HepG2 (cell line): Measurements from ENCODE around the gene C14orf180. TPM values are rescaled to one million over a fixed set of nuclear protein-coding genes. Genes with fewer than 3 reads are reported as not detected.

ENCODE experiments used
- ATAC-seq: fragments of 200-7000 bp; cut with Tn5 transposase; 3 replicates; pipeline ENCODE4 v1.9.1; 2020; ENCODE audit warnings: mild to moderate bottlenecking, moderate library complexity
- BruUV-seq: library from RNA; stranded (reverse); fragments of 400-500 nt; replicated peaks from 2 replicates; lab custom pipeline; 2021; lab: Mats Ljungman, UMichigan
- CTCF ChIA-PET: fragments of 300-600 bp; formaldehyde crosslinking; extraction: SDS; loops from one replicate; lab custom pipeline; 2021; ENCODE audit warnings: low total read pairs, inconsistent platforms, low intra/inter-chr PET ratio; lab: Yijun Ruan, JAX
- POLR2A ChIA-PET: fragments of 350-600 bp; sonication (Branson Sonifier 250); formaldehyde crosslinking; loops from one replicate; lab custom pipeline; 2020; ENCODE audit warnings: antibody characterized with exemption, inconsistent platforms; lab: Yijun Ruan, JAX
- DNase-seq: peaks from one replicate; pipeline ENCODE4 v3.0.0-alpha.2; 2015; ENCODE audit warnings: low spot score
- FAIRE-seq: peaks from 3 replicates; lab custom pipeline; 2011; peaks lifted over from hg19 to GRCh38; lab: Jason Lieb, UNC
- H2AFZ ChIP-seq: one replicate; pipeline ENCODE4 v1.6.1; 2011; ENCODE audit warnings: low read length, inconsistent platforms
- H3K27ac ChIP-seq: fragments of 300-600 bp; 3 replicates; pipeline ENCODE4 v1.8.0; 2011; ENCODE audit warnings: mixed run types, mild to moderate bottlenecking, mixed read lengths, low read length, inconsistent platforms; ENCODE audit not compliant: insufficient read depth; ENCODE audit errors: extremely low read length
- H3K27me3 ChIP-seq, 2 experiments: fragments of 200-600 bp in 1 of 2; 2 replicates in 1 of 2; 3 replicates in 1 of 2; pipeline versions ENCODE4 v1.6.0 to v1.8.0; 2011; ENCODE audit warnings: low read length in 2 of 2, mild to moderate bottlenecking in 2 of 2, moderate library complexity in 2 of 2, inconsistent platforms in 1 of 2; ENCODE audit not compliant: insufficient read depth in 2 of 2, control insufficient read depth in 1 of 2
- H3K36me3 ChIP-seq, 2 experiments: fragments of 200-600 bp in 1 of 2; replicated peaks in 1 of 2; 2 replicates in 1 of 2; 3 replicates in 1 of 2; pipeline versions ENCODE4 v1.5.1 to v1.8.0; 2011; ENCODE audit warnings: low read length in 2 of 2, inconsistent platforms in 1 of 2; ENCODE audit not compliant: insufficient read depth in 2 of 2, control insufficient read depth in 1 of 2
- H3K4me1 ChIP-seq: 2 replicates; pipeline ENCODE4 v1.5.1; 2012; ENCODE audit warnings: low read length, inconsistent platforms; ENCODE audit not compliant: insufficient read depth
- H3K4me2 ChIP-seq: 2 replicates; pipeline ENCODE4 v1.6.0; 2011; ENCODE audit warnings: low read depth, low read length, inconsistent platforms
- H3K4me3 ChIP-seq, 3 experiments: fragments of 200-600 bp in 1 of 3; sonication (generic), shearing (Covaris generic) in 1 of 3; replicated peaks in 1 of 3; 2 replicates each; pipeline ENCODE4 v1.5.1; 2011 to 2016; ENCODE audit warnings: low read length in 3 of 3, inconsistent platforms in 2 of 3, low read depth in 2 of 3, mild to moderate bottlenecking in 2 of 3, control low read depth in 1 of 3, mixed read lengths in 1 of 3; ENCODE audit not compliant: insufficient read depth in 1 of 3
- H3K79me2 ChIP-seq: one replicate; pipeline ENCODE4 v1.6.1; 2011; ENCODE audit warnings: low read length, inconsistent platforms; ENCODE audit not compliant: insufficient read depth
- H3K9ac ChIP-seq: 2 replicates; pipeline ENCODE4 v1.6.0; 2011; ENCODE audit warnings: mild to moderate bottlenecking, low read depth, low read length, inconsistent platforms; ENCODE audit not compliant: insufficient read depth
- H3K9me3 ChIP-seq: 2 replicates; pipeline ENCODE4 v1.5.1; 2012; ENCODE audit warnings: mild to moderate bottlenecking, low read length
- H4K20me1 ChIP-seq: 2 replicates; pipeline ENCODE4 v1.6.0; 2011; ENCODE audit warnings: inconsistent platforms, mild to moderate bottlenecking, low read length, moderate library complexity; ENCODE audit not compliant: insufficient read depth
- CBX1 ChIP-seq: IDR thresholded peaks from one replicate; pipeline ENCODE4 v1.6.1; 2016; ENCODE audit warnings: antibody characterized with exemption, low read depth
- CENPT ChIP-seq: sonication (generic); formaldehyde crosslinking; IDR thresholded peaks from 2 replicates; pipeline ENCODE4 v1.8.0; 2022; ENCODE audit warnings: low read depth, mild to moderate bottlenecking, moderate library complexity, missing genetic modification reagents
- FOXK1 ChIP-seq: sonication (generic); formaldehyde crosslinking; IDR thresholded peaks from 2 replicates; pipeline ENCODE4 v1.4.0; 2020; ENCODE audit warnings: low read depth, missing genetic modification reagents, borderline replicate concordance
- GABPA ChIP-seq, 2 experiments: IDR thresholded peaks; 2 replicates each; pipeline ENCODE4 v1.6.1; 2011 to 2016; ENCODE audit warnings: low read depth in 2 of 2, low read length in 1 of 2, missing biosample characterization in 1 of 2, missing genetic modification characterization in 1 of 2
- HMG20A ChIP-seq: IDR thresholded peaks from 2 replicates; pipeline ENCODE4 v1.6.1; 2016; ENCODE audit warnings: borderline replicate concordance
- KMT2A ChIP-seq: sonication (generic); formaldehyde crosslinking; IDR thresholded peaks from 2 replicates; pipeline ENCODE4 v1.4.0; 2020; ENCODE audit warnings: missing genetic modification reagents
- NRL ChIP-seq: sonication (generic); formaldehyde crosslinking; IDR thresholded peaks from 2 replicates; pipeline ENCODE4 v1.5.0; 2020; ENCODE audit warnings: missing genetic modification reagents, mild to moderate bottlenecking, moderate library complexity, borderline replicate concordance
- SAP130 ChIP-seq: IDR thresholded peaks from 2 replicates; pipeline ENCODE4 v1.6.1; 2016; ENCODE audit warnings: low read depth
- TARDBP ChIP-seq: sonication (generic); formaldehyde crosslinking; IDR thresholded peaks from 2 replicates; pipeline ENCODE4 v1.8.0; 2022; ENCODE audit warnings: mild to moderate bottlenecking, missing genetic modification reagents
- TOE1 ChIP-seq: sonication (generic); formaldehyde crosslinking; IDR thresholded peaks from 2 replicates; pipeline ENCODE4 v1.4.0; 2020; ENCODE audit warnings: mild to moderate bottlenecking, missing genetic modification reagents
- ZNF263 ChIP-seq: sonication (generic); formaldehyde crosslinking; IDR thresholded peaks from 2 replicates; pipeline ENCODE4 v1.4.0; 2020; ENCODE audit warnings: missing genetic modification reagents
- ZNF280B ChIP-seq: sonication (generic); formaldehyde crosslinking; IDR thresholded peaks from 2 replicates; pipeline ENCODE4 v1.5.0; 2020; ENCODE audit warnings: missing genetic modification reagents, mild to moderate bottlenecking, borderline replicate concordance
- ZNF354B ChIP-seq: sonication (generic); formaldehyde crosslinking; IDR thresholded peaks from 2 replicates; pipeline ENCODE4 v1.8.0; 2022; ENCODE audit warnings: mild to moderate bottlenecking, missing genetic modification reagents
- ZNF816 ChIP-seq: sonication (generic); formaldehyde crosslinking; IDR thresholded peaks from 2 replicates; pipeline ENCODE4 v1.8.0; 2022; ENCODE audit warnings: missing genetic modification reagents, mild to moderate bottlenecking, borderline replicate concordance
- WGBS: methylation state at CpG from one replicate; pipeline ENCODE4 v1.1.6; 2017; ENCODE audit warnings: low lambda C conversion rate; 5-methylcytosine and 5-hydroxymethylcytosine counted together
- in situ Hi-C: cut with HindIII; loops from 2 replicates; pipeline ENCODE4 v1.10.0; 2017; ENCODE audit warnings: low pct_unique_long_range_greater_than_20kb; ENCODE audit not compliant: extremely low pct_ligation_motif_present
- intact Hi-C: fragments of 100-400 bp; cut with micrococcal nuclease; formaldehyde crosslinking; loops from one replicate; pipeline ENCODE4 v1.10.0; 2022; ENCODE audit not compliant: unreplicated experiment
- polyA plus RNA-seq, 8 experiments: library from polyadenylated mRNA; depleted of rRNA in 3 of 8; stranded (reverse) in 7 of 8; unstranded in 1 of 8; fragments of >200 nt; fragmentation: Illumina TruSeq in 4 of 8; extraction: Trizol in 4 of 8; gene quantifications; 2 replicates each; pipeline versions ENCODE4 v1.2.1 to v1.2.3, GENCODE V29; 2011 to 2016; ENCODE audit warnings: low read depth in 4 of 8, missing spikeins in 1 of 8, mixed read lengths in 1 of 8; ENCODE audit not compliant: insufficient read depth in 1 of 8
- total RNA-seq, 5 experiments: library from RNA; depleted of rRNA; stranded (reverse); fragments of >200 nt; fragmentation: Illumina TruSeq; extraction: Trizol; gene quantifications; 2 replicates each; pipeline ENCODE4 v1.2.3, GENCODE V29; 2016; ENCODE audit warnings: low read depth in 1 of 5
- TF ChIP-seq, protein P1 (sequence below): IDR thresholded peaks from 2 replicates; pipeline ENCODE4 v1.6.1; 2016; ENCODE audit warnings: low read depth, control low read depth
- TF ChIP-seq, protein P2 (sequence below): sonication (generic); formaldehyde crosslinking; IDR thresholded peaks from 2 replicates; pipeline ENCODE4 v1.8.0; 2022; ENCODE audit warnings: mild to moderate bottlenecking, missing genetic modification reagents, moderate library complexity

The C14orf180 gene
- total and polyA plus RNA-seq, 2 of the 13 experiments (the other 11 are each of a cell fraction or from before 2014, with no cell fraction given) = not detected

GRCh38 chr14:104544362-104544961, 35.1 kb upstream of the C14orf180 start:
- H3K4me2 ChIP-seq = no peak overlapping the region
- no peaks in the 10 kb centered on the region for H4K20me1 ChIP-seq
- 5% methylated on average over 4 of the region's 17 CpGs for WGBS
- H3K4me3 ChIP-seq = no peak overlapping the region
- no peak for FAIRE-seq
- no peaks in the 10 kb centered on the region for H3K79me2 ChIP-seq
- BruUV-seq = no TSS peak
- no peaks in the 10 kb centered on the region for H3K9me3 ChIP-seq
- no peak overlapping the region for H2AFZ ChIP-seq
- peaks cover 15 to 47% of the 10 kb centered on the region in 2 experiments for H3K27me3 ChIP-seq
- TF ChIP-seq CENPT (no peak), TOE1 (CRISPR knock-in tag) (no peak), ZNF263 (CRISPR knock-in tag) (no peak), GABPA (IDR thresholded peaks at IDR 0.05; ENCODE audit: low read depth, low read length) (no peak), GABPA (CRISPR knock-in tag; IDR thresholded peaks at IDR 0.05; ENCODE audit: low read depth) (no peak), KMT2A (CRISPR knock-in tag) (no peak), FOXK1 (CRISPR knock-in tag) (no peak), SAP130 (CRISPR knock-in tag) (no peak), ZNF354B (CRISPR knock-in tag) (no peak), CBX1 (no peak), ZNF280B (CRISPR knock-in tag) (no peak), ZNF816 (CRISPR knock-in tag) (no peak), HMG20A (CRISPR knock-in tag) (no peak), NRL (CRISPR knock-in tag) (no peak), TARDBP (CRISPR knock-in tag) (no peak)
- TF ChIP-seq, protein P1, sequence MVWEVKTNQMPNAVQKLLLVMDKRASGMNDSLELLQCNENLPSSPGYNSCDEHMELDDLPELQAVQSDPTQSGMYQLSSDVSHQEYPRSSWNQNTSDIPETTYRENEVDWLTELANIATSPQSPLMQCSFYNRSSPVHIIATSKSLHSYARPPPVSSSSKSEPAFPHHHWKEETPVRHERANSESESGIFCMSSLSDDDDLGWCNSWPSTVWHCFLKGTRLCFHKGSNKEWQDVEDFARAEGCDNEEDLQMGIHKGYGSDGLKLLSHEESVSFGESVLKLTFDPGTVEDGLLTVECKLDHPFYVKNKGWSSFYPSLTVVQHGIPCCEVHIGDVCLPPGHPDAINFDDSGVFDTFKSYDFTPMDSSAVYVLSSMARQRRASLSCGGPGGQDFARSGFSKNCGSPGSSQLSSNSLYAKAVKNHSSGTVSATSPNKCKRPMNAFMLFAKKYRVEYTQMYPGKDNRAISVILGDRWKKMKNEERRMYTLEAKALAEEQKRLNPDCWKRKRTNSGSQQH = no peak
- TF ChIP-seq, protein P2, sequence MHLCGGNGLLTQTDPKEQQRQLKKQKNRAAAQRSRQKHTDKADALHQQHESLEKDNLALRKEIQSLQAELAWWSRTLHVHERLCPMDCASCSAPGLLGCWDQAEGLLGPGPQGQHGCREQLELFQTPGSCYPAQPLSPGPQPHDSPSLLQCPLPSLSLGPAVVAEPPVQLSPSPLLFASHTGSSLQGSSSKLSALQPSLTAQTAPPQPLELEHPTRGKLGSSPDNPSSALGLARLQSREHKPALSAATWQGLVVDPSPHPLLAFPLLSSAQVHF (CRISPR knock-in tag) = no peak
- intact Hi-C loops (no loop called here), in situ Hi-C loops (no loop called here)
- H3K9ac ChIP-seq = no peak overlapping the region
- no peak for DNase-seq
- H3K27ac ChIP-seq = no peak overlapping the region
- no peaks in the 10 kb centered on the region for H3K4me1 ChIP-seq
- ATAC-seq = no peak
- H3K36me3 ChIP-seq = no peaks in the 10 kb centered on the region
- POLR2A ChIA-PET = no interaction called here
- CTCF ChIA-PET = no interaction called here
